ENCODE data around the gene LRFN4.

LRFN4 gene

GRCh38 chr11:66894141-66894540 lies 37.3 kb downstream of the LRFN4 start:
- no peak for DNase-seq

DNA sequence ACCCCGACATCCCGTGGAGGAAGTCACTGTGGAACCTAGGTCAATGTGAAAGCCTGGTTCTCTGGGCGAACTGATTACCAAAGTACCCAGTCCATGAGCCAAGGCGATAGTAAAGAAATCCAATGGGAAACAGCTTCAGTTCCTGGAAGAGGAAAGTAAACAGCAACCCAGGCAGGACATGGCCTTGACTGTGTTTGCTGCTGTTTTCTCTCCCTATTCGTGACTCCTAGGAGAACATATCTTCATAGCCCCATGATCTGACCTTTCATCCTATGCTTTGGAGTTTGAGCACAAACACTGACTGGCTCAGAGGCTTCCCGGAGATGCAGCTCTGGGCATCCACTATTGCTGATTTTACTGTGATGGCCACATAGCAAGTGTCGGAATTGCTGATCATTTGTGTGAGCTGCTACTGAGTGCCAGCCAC lies 45.1 kb downstream of the LRFN4 start:
- DNase-seq = no peak

DNA sequence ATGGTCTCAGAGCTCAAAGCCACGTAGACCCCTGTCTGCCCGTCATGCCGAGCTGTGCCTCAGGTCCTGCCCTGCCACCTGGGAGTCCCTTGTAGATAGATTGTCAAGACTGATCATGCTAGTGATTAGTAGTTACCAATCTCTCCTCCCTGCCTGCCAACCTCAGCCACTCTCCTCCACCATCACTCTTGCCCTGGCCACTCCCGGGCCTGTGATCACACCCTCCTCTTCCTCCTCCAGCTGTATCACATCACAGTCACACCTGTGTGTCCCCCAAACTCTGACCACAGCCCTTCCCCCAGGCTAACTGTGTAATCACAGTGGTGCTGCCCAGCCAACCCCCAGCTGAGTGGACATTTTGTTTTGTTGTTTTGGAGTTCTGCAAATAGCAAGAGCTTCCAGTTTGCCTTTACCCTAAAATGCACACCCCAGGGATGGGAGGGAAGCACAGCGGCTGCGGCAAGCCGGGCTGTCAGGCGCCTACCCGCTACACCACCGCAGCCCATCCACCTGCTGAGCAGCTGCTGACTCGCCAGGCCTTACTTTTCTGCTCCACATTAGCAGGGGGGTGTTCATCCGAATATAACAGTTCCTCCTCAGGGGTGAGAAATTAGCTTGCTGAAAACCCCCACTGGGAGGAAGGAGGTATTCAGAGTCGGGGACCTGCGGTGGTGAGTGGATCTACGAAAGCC lies 45.8 kb downstream of the LRFN4 start:
- no peak for DNase-seq

- no peak for DNase-seq
Measured at GRCh38 chr11:66904055-66904454, 47.2 kb downstream of the LRFN4 start.

DNA sequence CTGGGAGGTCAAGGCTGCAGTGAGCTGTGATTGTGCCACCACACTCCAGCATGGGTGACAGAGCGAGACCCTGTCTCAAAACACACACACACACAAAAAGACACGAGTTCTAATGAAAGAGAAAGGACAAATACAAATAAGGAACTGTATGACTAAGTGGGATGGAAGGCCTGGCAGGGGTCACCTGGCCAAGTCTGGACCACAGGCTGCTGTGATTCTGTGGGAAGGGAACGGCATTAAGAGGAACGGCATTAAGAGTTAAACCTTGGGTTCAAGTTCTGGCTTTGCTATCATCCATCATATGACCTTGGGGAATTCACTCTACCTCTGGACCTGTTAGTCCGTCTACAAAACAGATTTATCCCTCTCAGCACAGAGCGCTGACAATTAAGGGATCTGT lies 47.7 kb downstream of the LRFN4 start:
- DNase-seq = no peak

GRCh38 chr11:66904981-66905521 lies 48.2 kb downstream of the LRFN4 start:
- no peak for DNase-seq

DNA sequence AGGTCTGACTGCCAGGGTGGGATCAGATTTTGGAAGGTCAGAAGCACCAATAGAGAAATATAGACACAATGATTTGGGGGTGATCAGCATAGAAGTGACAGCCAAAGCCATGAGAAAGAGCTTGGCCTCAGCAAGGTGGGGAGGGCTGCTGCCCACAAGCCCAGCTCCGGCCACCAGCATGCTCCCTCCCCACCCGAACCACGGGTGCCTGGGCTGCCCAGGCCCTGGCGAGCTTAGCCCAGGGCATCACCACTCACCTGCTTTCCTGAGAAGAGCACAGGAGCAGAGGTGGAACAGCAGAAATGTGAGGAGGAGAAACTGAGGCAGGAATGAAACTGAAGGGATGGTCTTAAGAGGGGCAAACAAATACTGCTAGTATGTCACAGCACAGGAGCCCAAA lies 48.8 kb downstream of the LRFN4 start:
- no peak for DNase-seq

GRCh38 chr11:66906061-66906733 lies 49.3 kb downstream of the LRFN4 start:
- DNase-seq = no peak

DNA sequence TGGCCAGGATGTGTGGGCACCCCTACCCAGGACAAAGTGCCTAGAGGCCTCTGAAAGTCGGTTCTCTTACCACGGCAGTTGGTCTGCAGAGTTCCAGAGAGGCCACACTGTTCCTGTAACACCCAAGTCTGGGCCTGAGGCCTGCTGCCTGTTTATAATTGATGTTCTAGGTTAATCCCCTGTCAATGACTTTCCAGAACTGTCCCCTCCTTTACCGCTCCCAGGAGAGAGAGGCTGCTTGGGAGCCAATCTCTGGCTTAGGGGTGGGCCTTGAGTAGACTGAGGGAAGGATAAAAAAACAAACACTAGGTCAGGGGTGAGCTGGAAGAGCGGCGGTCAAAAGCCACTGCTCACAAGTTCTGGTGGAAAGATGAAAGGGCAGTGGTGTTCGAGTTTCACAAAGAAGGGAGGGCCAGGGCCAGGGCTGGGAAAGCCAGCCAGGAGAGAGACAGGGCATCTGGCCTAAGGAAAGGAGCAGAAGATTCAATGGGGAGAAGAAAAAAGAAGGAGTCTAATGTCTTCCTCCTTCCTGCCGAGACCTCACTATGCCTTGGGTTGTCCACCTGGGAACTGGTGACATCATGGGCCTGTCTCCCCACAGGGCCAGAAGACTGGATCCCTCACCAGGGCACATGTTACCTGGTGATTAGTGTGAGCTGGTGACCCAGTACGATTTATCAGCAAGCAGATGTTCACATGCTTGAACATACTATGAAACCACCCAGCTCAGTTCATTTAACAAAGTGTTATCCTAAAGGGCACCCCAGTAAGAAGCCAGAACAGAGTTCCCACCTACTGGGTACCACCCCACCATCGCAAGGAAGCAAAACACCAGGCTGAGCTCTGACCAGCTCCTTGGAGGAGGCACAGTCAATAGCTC lies 51.1 kb downstream of the LRFN4 start:
- DNase-seq = no peak

GRCh38 chr11:66909181-66909580 lies 52.3 kb downstream of the LRFN4 start:
- DNase-seq = no peak

- no peak for DNase-seq
Measured at GRCh38 chr11:66910016-66910415, 53.2 kb downstream of the LRFN4 start.

Measured in DMS153 (cell line).